ENCODE data around the gene KCNH1.
A peak's percentile ranks its signal among the peaks of the same experiment; 100 is the strongest.

Gene KCNH1

DNA sequence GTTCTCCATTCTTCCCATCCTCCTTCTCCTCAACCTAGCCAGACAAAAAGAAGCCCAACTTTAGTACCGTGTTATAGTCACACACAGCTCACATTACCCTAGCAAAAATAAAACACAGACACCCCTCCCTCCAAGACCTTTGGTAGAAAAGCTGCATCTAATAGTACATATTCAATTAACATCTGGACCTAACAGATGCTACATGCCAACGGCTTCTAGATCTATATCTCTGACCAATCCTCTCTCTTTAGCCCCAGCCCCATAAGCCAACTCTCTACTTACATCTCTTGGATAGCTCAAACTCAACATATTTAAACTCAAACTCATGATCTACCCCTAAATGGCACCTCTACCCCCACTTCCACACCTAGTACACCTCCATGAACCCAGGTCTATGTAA, 233.1 kb downstream of the KCNH1 start:
- Histone ChIP-seq H3K9ac (ENCODE audit: low read length) (no peak overlapping the region), H3K36me3 (ENCODE audit: control insufficient read depth, insufficient read depth, low read length, severe bottlenecking) (no peaks in the 10 kb centered on the region), H3K9me3 (ENCODE audit: control insufficient read depth, low read length) (no peaks in the 10 kb centered on the region), H3K4me3 (ENCODE audit: low read length) (no peak overlapping the region), H3K27me3 (replicated peaks; ENCODE audit: control insufficient read depth, insufficient read depth, low read length) (peaks cover 3% of the 10 kb centered on the region), H3K4me1 (ENCODE audit: control insufficient read depth, insufficient read depth, low read length) (no peaks in the 10 kb centered on the region)
- DNase-seq (ENCODE audit: low read depth): no peak

DNA sequence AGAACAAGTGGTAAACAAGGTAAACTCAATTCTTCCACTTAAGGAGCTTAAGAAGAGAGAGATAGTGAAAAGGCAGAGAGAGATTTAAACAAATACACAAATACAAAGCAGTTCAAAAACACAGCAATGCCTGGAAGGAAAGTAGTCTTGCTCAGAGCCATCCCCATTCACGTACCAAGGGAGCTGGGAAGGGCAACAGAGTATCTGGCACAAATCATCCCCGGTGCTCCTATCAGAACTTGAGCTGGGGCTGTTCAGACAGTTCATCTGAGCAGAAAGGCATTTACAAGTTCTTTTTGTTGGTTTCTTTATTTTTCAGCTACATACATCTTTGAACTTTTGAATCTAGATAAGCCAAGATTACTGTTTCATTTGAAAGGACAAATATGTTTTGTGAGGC, 233.9 kb downstream of the KCNH1 start:
- H3K36me3 ChIP-seq (ENCODE audit: control insufficient read depth, insufficient read depth, low read length, severe bottlenecking): no peaks in the 10 kb centered on the region
- H3K9ac ChIP-seq (ENCODE audit: low read length): no peak overlapping the region
- no peaks in the 10 kb centered on the region for H3K4me1 ChIP-seq (ENCODE audit: control insufficient read depth, insufficient read depth, low read length)
- H3K9me3 ChIP-seq (ENCODE audit: control insufficient read depth, low read length): no peaks in the 10 kb centered on the region
- peaks cover 3% of the 10 kb centered on the region for H3K27me3 ChIP-seq (replicated peaks; ENCODE audit: control insufficient read depth, insufficient read depth, low read length)
- no peak for DNase-seq (ENCODE audit: low read depth)
- H3K4me3 ChIP-seq (ENCODE audit: low read length): no peak overlapping the region

DNA sequence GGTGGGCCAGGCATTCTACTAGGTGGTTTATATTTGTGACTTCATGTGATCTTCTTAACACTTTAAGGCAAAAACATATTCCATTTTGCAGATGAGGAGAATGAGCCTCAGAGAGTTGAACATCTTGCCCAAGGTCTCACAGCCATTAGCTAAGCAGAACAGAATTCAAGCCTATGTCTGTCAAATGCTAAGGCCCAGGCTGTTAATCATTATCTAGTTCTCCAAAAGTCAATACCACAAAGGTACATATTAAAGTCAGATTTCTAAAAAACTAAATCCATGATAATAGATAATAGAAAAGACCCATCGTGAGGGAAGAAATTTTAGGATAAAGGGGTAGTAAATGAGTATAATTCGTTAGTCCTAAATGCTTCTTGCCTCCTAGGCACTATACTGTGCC, 234.3 kb downstream of the KCNH1 start:
- Histone ChIP-seq H3K27me3 (replicated peaks; ENCODE audit: control insufficient read depth, insufficient read depth, low read length) (no peaks in the 10 kb centered on the region), H3K4me3 (ENCODE audit: low read length) (no peak overlapping the region), H3K9me3 (ENCODE audit: control insufficient read depth, low read length) (no peaks in the 10 kb centered on the region), H3K36me3 (ENCODE audit: control insufficient read depth, insufficient read depth, low read length, severe bottlenecking) (no peaks in the 10 kb centered on the region), H3K9ac (ENCODE audit: low read length) (no peak overlapping the region), H3K4me1 (ENCODE audit: control insufficient read depth, insufficient read depth, low read length) (no peaks in the 10 kb centered on the region)
- DNase-seq (ENCODE audit: low read depth): no peak

DNA sequence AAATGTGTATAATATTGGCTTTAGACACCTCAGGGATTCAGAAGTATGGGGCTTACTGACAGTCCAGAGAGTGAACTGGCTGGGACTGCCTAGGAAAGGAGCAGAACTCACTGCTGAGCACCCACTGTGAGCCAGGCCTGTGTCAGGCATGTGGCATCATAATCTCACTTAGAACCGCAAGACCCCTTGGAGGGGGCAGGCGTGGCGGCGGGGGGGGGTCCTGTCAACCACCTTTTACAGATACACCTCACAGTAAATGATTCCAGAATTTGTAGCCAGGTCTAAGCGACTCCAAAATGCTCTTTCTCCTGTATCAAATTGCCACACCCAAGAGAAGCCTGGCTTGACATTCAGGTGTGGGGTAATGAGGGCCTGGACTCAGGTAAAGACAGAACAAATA, 235.5 kb downstream of the KCNH1 start:
- no peaks in the 10 kb centered on the region for H3K4me1 ChIP-seq (ENCODE audit: control insufficient read depth, insufficient read depth, low read length)

DNA sequence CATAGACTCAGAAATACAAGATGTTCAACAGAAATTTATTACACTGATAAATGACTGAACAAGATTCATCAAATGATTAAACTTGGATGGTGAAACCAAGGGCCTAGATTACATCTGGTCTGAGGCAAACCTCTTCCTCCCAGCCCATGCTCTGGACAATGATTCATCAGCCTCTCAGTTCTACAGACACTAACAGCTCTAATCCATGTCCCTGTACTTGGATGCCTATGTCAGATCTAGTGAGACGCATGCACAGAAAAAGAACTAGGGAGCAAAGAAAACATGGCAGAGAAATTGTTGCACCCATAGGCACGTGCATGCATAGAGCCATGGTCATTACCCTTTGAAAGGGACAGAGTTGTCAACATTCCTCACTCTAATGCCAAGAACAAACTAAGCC, 250.1 kb downstream of the KCNH1 start:
- H3K9ac ChIP-seq (ENCODE audit: low read length): no peak overlapping the region
- no peak overlapping the region for H3K4me3 ChIP-seq (ENCODE audit: low read length)
- no peaks in the 10 kb centered on the region for H3K27me3 ChIP-seq (replicated peaks; ENCODE audit: control insufficient read depth, insufficient read depth, low read length)
- H3K36me3 ChIP-seq (ENCODE audit: control insufficient read depth, insufficient read depth, low read length, severe bottlenecking): no peaks in the 10 kb centered on the region
- no peaks in the 10 kb centered on the region for H3K4me1 ChIP-seq (ENCODE audit: control insufficient read depth, insufficient read depth, low read length)
- peaks cover under 1% of the 10 kb centered on the region for H3K9me3 ChIP-seq (ENCODE audit: control insufficient read depth, low read length)
- DNase-seq (ENCODE audit: low read depth): peak; percentile 67

More for the DNA sequence above, 235.5 kb downstream of the KCNH1 start:
- Histone ChIP-seq H3K9me3 (ENCODE audit: control insufficient read depth, low read length) (peaks cover 4% of the 10 kb centered on the region), H3K4me3 (ENCODE audit: low read length) (no peak overlapping the region), H3K27me3 (replicated peaks; ENCODE audit: control insufficient read depth, insufficient read depth, low read length) (no peaks in the 10 kb centered on the region), H3K36me3 (ENCODE audit: control insufficient read depth, insufficient read depth, low read length, severe bottlenecking) (no peaks in the 10 kb centered on the region), H3K9ac (ENCODE audit: low read length) (no peak overlapping the region)
- DNase-seq (ENCODE audit: low read depth): no peak

DNA sequence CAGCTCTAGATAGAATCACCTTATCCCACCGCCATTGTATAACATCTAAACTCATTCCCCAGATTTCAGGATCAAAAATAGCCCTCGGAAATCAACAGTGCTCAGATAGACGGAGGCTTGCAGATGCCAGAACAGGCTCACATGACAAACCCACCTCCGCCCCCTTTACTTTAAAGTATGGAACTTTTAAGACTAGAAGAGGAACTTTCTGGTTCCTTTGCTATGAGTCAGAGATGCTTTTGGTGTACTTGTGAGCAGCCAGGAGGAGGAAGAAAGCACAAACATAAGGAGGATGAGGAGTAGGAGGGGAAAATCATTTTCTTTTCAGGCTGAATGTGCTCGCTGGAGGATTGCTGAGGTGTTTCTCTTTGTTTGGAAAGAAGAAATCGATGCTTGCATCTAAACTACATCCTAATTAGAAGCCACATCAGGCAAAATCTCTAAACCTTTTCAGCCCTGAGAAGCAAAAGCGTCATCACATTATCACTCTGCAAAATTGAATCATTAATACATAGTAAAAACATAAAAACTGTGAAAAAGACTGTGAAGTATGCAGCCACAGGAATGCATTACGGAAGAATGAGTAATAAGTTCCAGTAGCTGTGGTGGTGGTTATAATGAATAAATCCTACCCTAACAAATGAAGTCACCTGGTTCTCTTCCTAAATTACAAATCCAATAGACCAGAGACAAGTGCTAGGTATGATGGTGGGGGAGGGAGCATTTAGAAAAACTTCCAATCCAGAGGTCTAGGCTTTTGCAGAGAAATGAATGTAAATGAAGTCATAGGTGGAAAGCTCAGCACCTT, 251.3 kb downstream of the KCNH1 start:
- peak; percentile 46 for DNase-seq (ENCODE audit: low read depth)
- H3K36me3 ChIP-seq (ENCODE audit: control insufficient read depth, insufficient read depth, low read length, severe bottlenecking): no peaks in the 10 kb centered on the region

DNA sequence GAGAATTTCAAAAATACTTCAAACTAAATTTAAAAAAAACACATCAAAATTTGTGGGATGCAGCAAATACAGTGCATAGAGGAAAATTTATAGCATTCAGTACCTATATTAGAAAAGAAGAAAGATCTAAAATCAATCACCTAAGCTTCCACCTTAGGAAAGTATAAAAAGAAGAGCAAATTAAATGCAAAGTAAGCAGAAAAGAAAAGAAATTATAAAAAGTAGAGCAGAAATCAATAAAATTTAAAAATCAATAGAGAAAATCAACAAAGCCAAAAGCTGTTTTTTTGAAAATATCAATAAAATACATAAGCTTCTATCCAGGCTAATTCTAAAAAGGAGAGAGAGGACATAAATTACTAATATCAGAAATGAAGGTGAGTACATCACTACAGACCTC, 255.4 kb downstream of the KCNH1 start:
- Histone ChIP-seq H3K9ac (ENCODE audit: low read length) (no peak overlapping the region), H3K9me3 (ENCODE audit: control insufficient read depth, low read length) (peaks cover 11% of the 10 kb centered on the region), H3K27me3 (replicated peaks; ENCODE audit: control insufficient read depth, insufficient read depth, low read length) (no peaks in the 10 kb centered on the region), H3K4me3 (ENCODE audit: low read length) (no peak overlapping the region), H3K4me1 (ENCODE audit: control insufficient read depth, insufficient read depth, low read length) (no peaks in the 10 kb centered on the region), H3K36me3 (ENCODE audit: control insufficient read depth, insufficient read depth, low read length, severe bottlenecking) (no peaks in the 10 kb centered on the region)
- DNase-seq (ENCODE audit: low read depth): no peak

More for the DNA sequence above, 251.3 kb downstream of the KCNH1 start:
- no peaks in the 10 kb centered on the region for H3K4me1 ChIP-seq (ENCODE audit: control insufficient read depth, insufficient read depth, low read length)
- H3K27me3 ChIP-seq (replicated peaks; ENCODE audit: control insufficient read depth, insufficient read depth, low read length): no peaks in the 10 kb centered on the region
- peaks cover 11% of the 10 kb centered on the region for H3K9me3 ChIP-seq (ENCODE audit: control insufficient read depth, low read length)
- no peak overlapping the region for H3K9ac ChIP-seq (ENCODE audit: low read length)
- no peak overlapping the region for H3K4me3 ChIP-seq (ENCODE audit: low read length)

DNA sequence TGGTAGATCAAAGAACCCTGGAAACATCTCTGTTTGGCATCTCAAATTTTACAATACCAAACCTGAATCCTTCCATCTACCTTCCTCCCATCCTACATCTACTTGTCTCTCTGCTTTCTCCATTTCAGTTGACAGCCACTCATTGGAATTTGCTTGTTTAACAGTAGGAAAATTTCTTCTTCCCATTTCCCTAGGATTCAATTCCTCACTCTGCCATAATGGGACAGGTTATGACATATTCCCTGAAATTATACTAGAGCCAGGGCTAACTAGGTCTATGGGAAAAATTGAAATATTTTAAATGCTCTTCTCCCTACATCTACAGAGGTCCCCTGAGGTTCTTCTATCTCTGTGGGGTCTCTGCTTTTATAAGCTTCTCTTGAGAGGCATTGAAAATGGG, 257.7 kb downstream of the KCNH1 start:
- no peak overlapping the region for H3K9ac ChIP-seq (ENCODE audit: low read length)

DNA sequence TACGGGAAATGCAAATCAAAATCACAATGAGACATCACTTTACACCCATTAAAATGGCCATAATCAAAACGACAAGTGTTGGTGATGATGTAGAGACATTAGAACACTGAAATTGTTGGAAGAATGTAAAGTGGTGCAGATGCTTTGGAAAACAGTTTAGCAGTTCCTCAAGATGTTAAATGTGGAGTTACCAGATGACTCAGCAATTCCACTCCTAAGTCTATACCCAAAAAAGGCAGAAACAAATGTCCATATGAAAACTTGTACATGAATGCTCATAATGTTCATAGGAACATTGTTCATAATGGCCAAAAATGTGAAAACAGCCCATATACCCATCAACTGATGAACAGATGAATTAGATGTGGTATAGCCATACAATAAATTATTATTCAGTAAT, 267.4 kb downstream of the KCNH1 start:
- H3K36me3 ChIP-seq (ENCODE audit: control insufficient read depth, insufficient read depth, low read length, severe bottlenecking): no peaks in the 10 kb centered on the region
- H3K9me3 ChIP-seq (ENCODE audit: control insufficient read depth, low read length): peaks cover 12% of the 10 kb centered on the region
- no peak overlapping the region for H3K4me3 ChIP-seq (ENCODE audit: low read length)
- no peaks in the 10 kb centered on the region for H3K4me1 ChIP-seq (ENCODE audit: control insufficient read depth, insufficient read depth, low read length)
- no peak for DNase-seq (ENCODE audit: low read depth)
- no peaks in the 10 kb centered on the region for H3K27me3 ChIP-seq (replicated peaks; ENCODE audit: control insufficient read depth, insufficient read depth, low read length)
- H3K9ac ChIP-seq (ENCODE audit: low read length): no peak overlapping the region

More for the DNA sequence above, 257.7 kb downstream of the KCNH1 start:
- Histone ChIP-seq H3K4me1 (ENCODE audit: control insufficient read depth, insufficient read depth, low read length) (no peaks in the 10 kb centered on the region), H3K36me3 (ENCODE audit: control insufficient read depth, insufficient read depth, low read length, severe bottlenecking) (no peaks in the 10 kb centered on the region), H3K27me3 (replicated peaks; ENCODE audit: control insufficient read depth, insufficient read depth, low read length) (no peaks in the 10 kb centered on the region), H3K4me3 (ENCODE audit: low read length) (no peak overlapping the region), H3K9me3 (ENCODE audit: control insufficient read depth, low read length) (peaks cover 11% of the 10 kb centered on the region)
- no peak for DNase-seq (ENCODE audit: low read depth)

DNA sequence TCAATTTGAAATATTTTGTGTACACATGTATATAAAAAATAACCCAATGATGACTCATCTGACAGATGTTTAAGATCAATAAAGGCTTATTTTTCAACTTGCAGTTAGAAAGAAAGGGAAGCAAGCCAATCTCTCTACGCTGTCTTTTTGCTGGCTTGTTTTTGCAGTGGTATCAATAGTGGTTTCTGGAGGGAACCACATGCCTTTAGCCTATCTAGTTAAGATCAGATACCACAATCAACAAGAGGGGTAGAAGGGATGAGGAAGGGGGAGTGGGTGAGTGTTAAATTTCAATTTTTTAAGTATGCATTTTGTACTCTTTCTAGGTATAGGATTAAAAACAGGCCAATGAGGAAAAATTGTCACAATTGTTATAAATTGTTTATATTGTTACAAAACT, 276.2 kb downstream of the KCNH1 start:
- Histone ChIP-seq H3K4me3 (ENCODE audit: low read length) (no peak overlapping the region), H3K9me3 (ENCODE audit: control insufficient read depth, low read length) (no peaks in the 10 kb centered on the region), H3K27me3 (replicated peaks; ENCODE audit: control insufficient read depth, insufficient read depth, low read length) (no peaks in the 10 kb centered on the region), H3K4me1 (ENCODE audit: control insufficient read depth, insufficient read depth, low read length) (no peaks in the 10 kb centered on the region), H3K9ac (ENCODE audit: low read length) (no peak overlapping the region), H3K36me3 (ENCODE audit: control insufficient read depth, insufficient read depth, low read length, severe bottlenecking) (no peaks in the 10 kb centered on the region)
- no peak for DNase-seq (ENCODE audit: low read depth)

DNA sequence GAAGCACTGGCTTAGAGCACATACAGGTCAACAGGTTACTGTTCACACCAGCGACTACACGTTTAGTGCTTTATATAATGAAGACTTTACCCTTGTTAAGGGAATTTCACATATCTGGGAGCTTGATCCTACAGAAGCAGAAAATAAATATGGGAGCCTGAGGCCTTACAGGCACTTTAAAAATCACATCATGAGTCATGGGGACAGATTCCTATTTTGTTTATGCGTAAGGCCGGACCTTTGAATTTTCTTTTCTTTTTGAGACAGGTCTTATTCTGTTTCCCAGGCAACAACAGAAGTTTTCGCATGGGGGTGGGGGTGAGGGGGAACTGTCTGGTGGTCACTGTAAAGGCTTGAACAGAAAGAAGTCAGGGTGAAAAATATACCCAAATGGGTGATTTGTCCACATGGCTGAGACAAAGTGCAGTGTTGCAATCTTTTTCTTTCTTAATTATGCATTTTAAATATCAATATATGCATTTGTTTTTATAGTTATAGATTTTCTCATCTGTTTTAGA, 276.7 kb downstream of the KCNH1 start:
- Histone ChIP-seq H3K4me1 (ENCODE audit: control insufficient read depth, insufficient read depth, low read length) (no peaks in the 10 kb centered on the region), H3K9ac (ENCODE audit: low read length) (no peak overlapping the region), H3K27me3 (replicated peaks; ENCODE audit: control insufficient read depth, insufficient read depth, low read length) (no peaks in the 10 kb centered on the region), H3K36me3 (ENCODE audit: control insufficient read depth, insufficient read depth, low read length, severe bottlenecking) (no peaks in the 10 kb centered on the region), H3K9me3 (ENCODE audit: control insufficient read depth, low read length) (no peaks in the 10 kb centered on the region), H3K4me3 (ENCODE audit: low read length) (no peak overlapping the region)
- DNase-seq (ENCODE audit: low read depth): no peak

DNA sequence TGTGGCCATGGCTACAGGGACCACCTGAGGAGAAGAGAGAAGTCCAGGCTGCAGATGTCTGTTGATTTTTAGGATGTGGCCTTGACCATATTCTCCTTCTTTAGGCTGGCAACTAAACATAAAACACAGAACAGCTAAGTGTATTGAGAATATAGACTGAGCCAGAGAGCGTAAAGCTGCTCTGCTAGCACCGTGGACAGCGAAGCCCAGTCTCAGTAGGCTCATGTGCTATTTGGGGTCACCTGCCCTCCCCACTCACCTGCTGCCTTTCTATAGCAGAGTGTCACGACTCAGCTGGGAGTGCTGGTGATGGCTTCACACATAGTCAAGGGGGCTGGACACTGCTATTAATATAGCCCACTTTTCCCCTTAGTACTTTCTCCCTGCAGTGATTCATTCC, 278.5 kb downstream of the KCNH1 start:
- no peak for DNase-seq (ENCODE audit: low read depth)
- H3K9ac ChIP-seq (ENCODE audit: low read length): no peak overlapping the region
- H3K36me3 ChIP-seq (ENCODE audit: control insufficient read depth, insufficient read depth, low read length, severe bottlenecking): no peaks in the 10 kb centered on the region
- H3K9me3 ChIP-seq (ENCODE audit: control insufficient read depth, low read length): no peaks in the 10 kb centered on the region
- no peak overlapping the region for H3K4me3 ChIP-seq (ENCODE audit: low read length)
- H3K4me1 ChIP-seq (ENCODE audit: control insufficient read depth, insufficient read depth, low read length): no peaks in the 10 kb centered on the region
- no peaks in the 10 kb centered on the region for H3K27me3 ChIP-seq (replicated peaks; ENCODE audit: control insufficient read depth, insufficient read depth, low read length)

All from adipocyte (in vitro differentiated cells).